B cell (primary cell): ENCODE data around the gene CDKN1B. TPM values are rescaled to one million over a fixed set of nuclear protein-coding genes. Genes with fewer than 3 reads are reported as not detected.

Source experiments
- ATAC-seq: fragments of 200-7000 bp; cut with Tn5 transposase; one replicate; pipeline ENCODE4 v1.10.0; 2021; ENCODE audit warnings: low read depth, mild to moderate bottlenecking, moderate number of reproducible peaks, moderate library complexity
- CTCF ChIA-PET: fragments of 350-600 bp; sonication (Branson Sonifier 250); formaldehyde crosslinking; loops from one replicate; lab custom pipeline; 2021; ENCODE audit warnings: antibody characterized with exemption, inconsistent platforms; lab: Charles Lee
- POLR2A ChIA-PET: fragments of 350-600 bp; sonication (Branson Sonifier 250); formaldehyde crosslinking; loops from one replicate; lab custom pipeline; 2021; ENCODE audit warnings: antibody characterized with exemption; lab: Charles Lee
- DNase-seq: peaks from one replicate; pipeline ENCODE4 v3.0.0; 2013
- H2AFZ ChIP-seq: 2 replicates; pipeline ENCODE4 v1.6.1; 2012; ENCODE audit warnings: mild to moderate bottlenecking, low read depth, low read length; ENCODE audit not compliant: insufficient read depth, poor library complexity, severe bottlenecking
- H3K27ac ChIP-seq, 2 donors: 1 replicate in 1 of 2; 2 replicates in 1 of 2; pipeline ENCODE4 v1.5.1; 2012 to 2013; ENCODE audit warnings: low read length in 2 of 2, mild to moderate bottlenecking in 2 of 2, moderate library complexity in 1 of 2
- H3K27me3 ChIP-seq, 4 experiments: fragments of 200-600 bp in 1 of 4; sonication (generic) in 1 of 4; replicated peaks in 1 of 4; 1 replicate in 2 of 4; 2 replicates in 2 of 4; pipeline versions ENCODE4 v1.6.1 to v1.7.0; 2013 to 2016; ENCODE audit warnings: low read length in 3 of 4, mild to moderate bottlenecking in 2 of 4, mixed read lengths in 1 of 4, moderate library complexity in 1 of 4; ENCODE audit not compliant: insufficient read depth in 4 of 4, control insufficient read depth in 3 of 4; ENCODE audit errors: control extremely low read depth in 1 of 4
- H3K36me3 ChIP-seq, 2 experiments: replicated peaks in 1 of 2; 1 replicate in 1 of 2; 2 replicates in 1 of 2; pipeline versions ENCODE4 v1.6.1 to v1.7.1; 2013; ENCODE audit warnings: low read length in 1 of 2; ENCODE audit not compliant: insufficient read depth in 2 of 2, control insufficient read depth in 1 of 2; ENCODE audit errors: control extremely low read depth in 1 of 2, extremely low read depth in 1 of 2
- H3K4me1 ChIP-seq, 2 donors: fragments of 200-600 bp in 1 of 2; sonication (generic) in 1 of 2; 1 replicate in 1 of 2; 2 replicates in 1 of 2; pipeline versions ENCODE4 v1.5.1 to v1.6.1; 2013 to 2017; ENCODE audit warnings: low read length in 2 of 2; ENCODE audit not compliant: control insufficient read depth in 2 of 2, insufficient read depth in 2 of 2
- H3K4me2 ChIP-seq: replicated peaks from 2 replicates; pipeline ENCODE3; 2012; ENCODE audit warnings: mild to moderate bottlenecking, low read depth, low read length; ENCODE audit not compliant: poor library complexity, severe bottlenecking
- H3K4me3 ChIP-seq, 5 experiments: fragments of 200-600 bp in 1 of 5; sonication (generic) in 1 of 5; 1 replicate in 3 of 5; 2 replicates in 2 of 5; pipeline versions ENCODE4 v1.5.1 to v1.7.0; 2011 to 2016; ENCODE audit warnings: low read length in 4 of 5, mild to moderate bottlenecking in 4 of 5, low read depth in 2 of 5, control low read depth in 1 of 5, moderate library complexity in 1 of 5; ENCODE audit not compliant: insufficient read depth in 1 of 5; ENCODE audit errors: control extremely low read depth in 1 of 5, extremely low read depth in 1 of 5
- H3K79me2 ChIP-seq: fragments of 200-600 bp; sonication (generic); one replicate; pipeline ENCODE4 v1.6.0; 2016; ENCODE audit warnings: low read length; ENCODE audit not compliant: control insufficient read depth, insufficient read depth
- H3K9ac ChIP-seq: fragments of 200-600 bp; sonication (generic); 2 replicates; pipeline ENCODE4 v1.6.1; 2017; ENCODE audit warnings: mild to moderate bottlenecking, low read length, moderate library complexity
- H3K9me3 ChIP-seq, 3 donors: one replicate each; pipeline versions ENCODE4 v1.6.1 to v1.7.1; 2013; ENCODE audit warnings: low read length in 2 of 3; ENCODE audit not compliant: control insufficient read depth in 2 of 3, insufficient read depth in 1 of 3; ENCODE audit errors: control extremely low read depth in 1 of 3
- H4K20me1 ChIP-seq: 2 replicates; pipeline ENCODE4 v1.6.0; 2012; ENCODE audit warnings: mild to moderate bottlenecking, low read length; ENCODE audit not compliant: insufficient read depth, control insufficient read depth, poor library complexity, severe bottlenecking
- H3K27ac Mint-ChIP-seq: one replicate; pipeline ENCODE4 v1.8.0; 2021; ENCODE audit warnings: mixed read lengths
- H3K27me3 Mint-ChIP-seq: one replicate; pipeline ENCODE4 v1.8.0; 2021; ENCODE audit warnings: mixed read lengths
- H3K4me1 Mint-ChIP-seq: one replicate; pipeline ENCODE4 v1.8.0; 2021; ENCODE audit warnings: mixed read lengths
- H3K4me3 Mint-ChIP-seq: one replicate; pipeline ENCODE4 v1.8.0; 2021; ENCODE audit warnings: mixed read lengths
- H3K9me3 Mint-ChIP-seq: one replicate; pipeline ENCODE4 v1.8.0; 2022; ENCODE audit warnings: mixed read lengths; ENCODE audit not compliant: insufficient read depth
- EZH2 ChIP-seq: IDR thresholded peaks from 2 replicates; pipeline ENCODE4 v1.6.1; 2012; ENCODE audit warnings: borderline replicate concordance, low read depth, mild to moderate bottlenecking, moderate library complexity, low read length; ENCODE audit not compliant: insufficient read depth, poor library complexity, severe bottlenecking
- WGBS: methylation state at CpG from one replicate; pipeline ENCODE4 v1.1.5; 2013; ENCODE audit warnings: missing lambda C conversion rate; ENCODE audit not compliant: insufficient coverage; 5-methylcytosine and 5-hydroxymethylcytosine counted together
- intact Hi-C: fragments of 100-400 bp; cut with micrococcal nuclease; formaldehyde crosslinking; loops from one replicate; pipeline ENCODE4 v1.10.0; 2022
- polyA plus RNA-seq: library from polyadenylated mRNA; depleted of rRNA; stranded (reverse); fragments of >200 nt; gene quantifications from 2 replicates; pipeline ENCODE4 v1.2.3, GENCODE V29; 2012
- total RNA-seq, 2 donors: library from RNA; stranded (reverse); fragments of 120-200 nt in 1 of 2; gene quantifications; 1 replicate in 1 of 2; 2 replicates in 1 of 2; pipeline versions ENCODE4 v1.2.3 to v1.2.4, GENCODE V29; 2013 to 2022
- TF ChIP-seq, protein P1 (sequence below): fragments of 200-600 bp; IDR thresholded peaks from one replicate; pipeline ENCODE4 v1.8.0; 2022; ENCODE audit warnings: antibody characterized with exemption, mild to moderate bottlenecking

Gene CDKN1B
- total and polyA plus RNA-seq, 2 donors (not counting 1 experiment from before 2014, with no cell fraction given), result 77.4 to 149 TPM

DNA sequence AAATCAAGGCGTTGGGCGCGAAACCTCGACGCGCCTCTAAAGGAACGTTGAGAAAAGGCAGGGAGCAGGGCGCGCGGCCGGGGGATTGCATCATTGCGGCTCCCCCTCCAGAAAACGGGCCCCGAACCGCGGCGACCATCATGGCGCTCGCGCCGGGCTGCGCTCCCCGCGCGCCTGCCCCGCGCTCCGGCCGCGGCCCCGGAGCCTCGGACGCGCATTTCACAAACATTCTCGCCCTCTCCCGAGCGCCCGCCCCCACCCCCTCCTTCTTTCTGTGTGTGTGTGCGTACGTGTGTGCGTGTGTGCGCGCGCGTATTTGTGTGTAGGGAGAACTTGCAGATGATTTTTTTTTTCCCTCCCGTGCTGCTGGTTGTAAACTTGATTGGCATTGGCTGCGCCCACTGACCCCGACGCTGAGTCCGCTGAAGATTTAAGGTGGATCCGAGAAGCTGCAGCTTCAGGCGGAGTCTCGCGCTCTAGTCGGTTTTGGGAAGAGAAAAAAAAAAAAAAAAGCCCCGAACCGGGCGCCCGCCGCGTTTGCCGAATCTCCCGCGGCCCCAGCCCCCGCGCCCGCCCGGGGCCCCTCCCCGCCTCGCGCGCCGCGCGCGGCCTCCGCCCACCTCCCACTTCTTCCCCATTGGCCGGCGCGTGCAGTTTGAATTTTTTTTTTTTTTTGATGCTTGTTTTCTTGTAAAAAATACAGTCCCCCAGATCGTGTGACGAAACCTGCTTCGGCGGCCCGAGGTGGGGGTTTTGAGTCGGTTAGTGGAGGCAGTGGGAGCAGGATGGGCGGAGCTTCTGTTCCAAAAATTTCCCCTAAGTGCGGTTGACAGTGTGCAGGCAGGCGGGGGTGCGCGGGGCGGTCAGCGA lies 8.2 kb downstream of the CDKN1B start:
- TF ChIP-seq EZH2, result no peak
- TF ChIP-seq, protein P1, sequence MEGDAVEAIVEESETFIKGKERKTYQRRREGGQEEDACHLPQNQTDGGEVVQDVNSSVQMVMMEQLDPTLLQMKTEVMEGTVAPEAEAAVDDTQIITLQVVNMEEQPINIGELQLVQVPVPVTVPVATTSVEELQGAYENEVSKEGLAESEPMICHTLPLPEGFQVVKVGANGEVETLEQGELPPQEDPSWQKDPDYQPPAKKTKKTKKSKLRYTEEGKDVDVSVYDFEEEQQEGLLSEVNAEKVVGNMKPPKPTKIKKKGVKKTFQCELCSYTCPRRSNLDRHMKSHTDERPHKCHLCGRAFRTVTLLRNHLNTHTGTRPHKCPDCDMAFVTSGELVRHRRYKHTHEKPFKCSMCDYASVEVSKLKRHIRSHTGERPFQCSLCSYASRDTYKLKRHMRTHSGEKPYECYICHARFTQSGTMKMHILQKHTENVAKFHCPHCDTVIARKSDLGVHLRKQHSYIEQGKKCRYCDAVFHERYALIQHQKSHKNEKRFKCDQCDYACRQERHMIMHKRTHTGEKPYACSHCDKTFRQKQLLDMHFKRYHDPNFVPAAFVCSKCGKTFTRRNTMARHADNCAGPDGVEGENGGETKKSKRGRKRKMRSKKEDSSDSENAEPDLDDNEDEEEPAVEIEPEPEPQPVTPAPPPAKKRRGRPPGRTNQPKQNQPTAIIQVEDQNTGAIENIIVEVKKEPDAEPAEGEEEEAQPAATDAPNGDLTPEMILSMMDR, result no peak
- Histone ChIP-seq H3K4me3 (peak overlapping the region; percentile 74 to 95 (median 78)), H3K4me2 (peak overlapping the region; percentile 94), H3K36me3 (peaks cover 3 to 18% of the 10 kb centered on the region in 2 experiments), H2AFZ (peak overlapping the region; percentile 68), H3K9ac (peak overlapping the region; percentile 71), H3K27ac (peak overlapping the region; percentile 94 to 97), H3K79me2 (peaks cover 51% of the 10 kb centered on the region), H4K20me1 (no peaks in the 10 kb centered on the region), H3K9me3 (no peaks in the 10 kb centered on the region), H3K4me1 (peaks cover 19 to 26% of the 10 kb centered on the region in 2 donors), H3K27me3 (no peaks in the 10 kb centered on the region)
- POLR2A ChIA-PET, result interaction anchor here (0.6 to 6.0 kb wide), 20 partner anchors 10 to 1640 kb away, joined by 3 to 155 read pairs (median 4); partner anchors contain the start of genes BORCS5, CDKN1B and GPR19
- Mint-ChIP-seq H3K4me3 (peak overlapping the region; percentile 87), H3K4me1 (peaks cover 48% of the 10 kb centered on the region), H3K27me3 (no peaks in the 10 kb centered on the region), H3K9me3 (no peaks in the 10 kb centered on the region), H3K27ac (peak overlapping the region; percentile 94)
- under 1% methylated on average over 40 of the region's 93 CpGs for WGBS
- DNase-seq (peak; percentile 98), ATAC-seq (peak; percentile 65)
- CTCF ChIA-PET, result interaction anchor here (0.6 to 4.4 kb wide), 9 partner anchors 10 to 367 kb away, joined by 3 to 51 read pairs (median 3); partner anchors contain the start of gene CDKN1B
- intact Hi-C loops, result loop anchor here (1.0 to 2.0 kb wide), 7 partner anchors 8 to 368 kb away; partner anchors contain the start of genes BORCS5, CDKN1B, CREBL2 and DDX47
